ENCODE results near the gene NKTR.

Gene NKTR

DNA sequence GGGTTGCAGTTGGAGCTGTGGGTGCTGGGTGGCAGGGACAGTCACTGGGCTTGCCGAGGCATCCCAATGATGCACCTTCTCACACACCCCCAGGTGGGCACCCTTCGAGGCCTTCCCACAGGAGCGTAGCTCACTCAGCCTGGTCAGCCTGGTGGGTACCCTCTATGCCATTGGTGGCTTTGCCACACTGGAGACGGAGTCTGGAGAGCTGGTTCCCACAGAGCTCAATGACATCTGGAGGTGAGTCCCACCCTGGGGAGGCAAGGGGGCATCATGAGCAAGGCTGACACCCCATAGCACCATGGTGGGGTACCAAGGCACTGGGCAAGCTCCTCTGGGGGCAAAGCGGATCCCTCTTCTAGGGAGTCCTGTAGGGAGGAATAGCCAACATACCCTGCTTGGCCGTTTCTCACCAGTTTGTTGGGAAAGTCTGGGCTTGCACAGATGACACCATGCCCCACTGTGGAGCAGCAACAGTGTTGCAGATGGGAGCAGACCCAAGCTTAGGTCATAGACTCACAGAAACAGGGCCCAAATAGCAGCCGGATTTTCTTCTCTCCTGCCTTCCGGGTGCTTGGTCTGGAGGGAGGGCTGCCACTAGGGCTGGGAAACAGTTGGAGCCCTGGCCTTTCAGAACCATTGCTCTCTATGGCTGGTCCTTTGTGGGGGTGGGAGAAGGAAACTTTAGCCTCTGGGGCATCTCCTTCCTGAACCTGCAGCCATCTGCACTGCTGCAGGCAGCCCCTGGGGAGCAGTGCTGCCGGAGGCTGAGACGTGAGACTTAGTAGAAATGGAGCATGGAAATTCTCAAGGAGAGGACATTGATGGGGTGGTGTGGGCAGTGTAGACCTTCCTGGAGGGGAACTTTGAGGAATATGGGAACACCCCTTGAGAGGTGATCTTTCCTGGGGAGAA lies 90.5 kb downstream of the NKTR start:
- H3K4me1 ChIP-seq (ENCODE audit: control insufficient read depth, insufficient read depth, low read length, unreplicated experiment): no peaks in the 10 kb centered on the region
- no peaks in the 10 kb centered on the region for H3K36me3 ChIP-seq (ENCODE audit: insufficient read depth, low read length)
- no peak overlapping the region for H3K27ac ChIP-seq (ENCODE audit: low read depth, low read length)
- H2AFZ ChIP-seq (ENCODE audit: low read length, unreplicated experiment): no peak overlapping the region
- no peaks in the 10 kb centered on the region for H3K79me2 ChIP-seq (ENCODE audit: control insufficient read depth, insufficient read depth, low read length, unreplicated experiment)
- H3K27me3 ChIP-seq (ENCODE audit: insufficient read depth, low read length): peaks cover 26% of the 10 kb centered on the region
- no peak overlapping the region for H3K4me3 ChIP-seq (ENCODE audit: low read depth, low read length)

DNA sequence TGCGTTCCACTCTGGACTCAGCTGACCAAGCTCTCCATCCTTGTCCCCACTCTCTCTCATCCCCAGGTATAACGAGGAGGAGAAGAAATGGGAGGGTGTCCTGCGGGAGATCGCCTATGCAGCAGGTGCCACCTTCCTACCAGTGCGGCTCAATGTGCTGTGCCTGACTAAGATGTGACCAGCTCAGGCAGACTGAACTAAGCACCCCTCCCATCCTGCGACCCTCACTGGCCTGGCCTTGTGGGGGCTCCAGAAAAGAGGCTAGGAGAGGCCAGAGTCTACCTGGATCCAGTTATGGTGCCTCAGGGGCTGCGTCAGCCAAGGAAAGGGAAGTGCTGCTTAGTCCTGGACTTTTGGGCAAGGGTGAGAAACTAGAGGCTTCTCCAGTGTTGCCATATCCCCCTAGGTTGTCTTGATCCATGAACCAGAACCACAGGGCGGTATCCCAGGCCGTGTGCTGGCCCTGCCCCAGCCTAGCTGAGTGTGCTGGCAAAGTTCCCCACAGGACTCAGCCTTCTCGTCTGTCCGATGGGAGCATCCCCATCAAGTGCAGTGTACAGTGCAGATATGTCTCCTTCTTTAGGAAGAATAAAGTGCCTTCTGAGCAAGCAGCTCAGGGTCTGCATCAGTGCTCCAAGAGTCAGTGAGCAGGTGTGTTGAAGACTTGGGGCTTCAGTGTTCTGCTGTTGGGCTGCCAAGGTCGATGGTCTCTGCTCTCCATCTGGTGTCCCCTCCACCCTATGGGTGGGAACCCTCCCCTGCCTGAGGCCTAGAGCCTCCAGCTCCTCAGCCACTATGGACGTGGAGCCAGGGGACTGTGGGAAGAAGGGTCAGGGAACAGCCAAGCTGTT lies 91.6 kb downstream of the NKTR start:
- Histone ChIP-seq H3K79me2 (ENCODE audit: control insufficient read depth, insufficient read depth, low read length, unreplicated experiment) (no peaks in the 10 kb centered on the region), H3K4me1 (ENCODE audit: control insufficient read depth, insufficient read depth, low read length, unreplicated experiment) (no peaks in the 10 kb centered on the region), H3K4me3 (ENCODE audit: low read depth, low read length) (no peak overlapping the region), H3K27me3 (ENCODE audit: insufficient read depth, low read length) (peaks cover 24% of the 10 kb centered on the region), H3K27ac (ENCODE audit: low read depth, low read length) (no peak overlapping the region), H3K36me3 (ENCODE audit: insufficient read depth, low read length) (no peaks in the 10 kb centered on the region), H2AFZ (ENCODE audit: low read length, unreplicated experiment) (no peak overlapping the region)

DNA sequence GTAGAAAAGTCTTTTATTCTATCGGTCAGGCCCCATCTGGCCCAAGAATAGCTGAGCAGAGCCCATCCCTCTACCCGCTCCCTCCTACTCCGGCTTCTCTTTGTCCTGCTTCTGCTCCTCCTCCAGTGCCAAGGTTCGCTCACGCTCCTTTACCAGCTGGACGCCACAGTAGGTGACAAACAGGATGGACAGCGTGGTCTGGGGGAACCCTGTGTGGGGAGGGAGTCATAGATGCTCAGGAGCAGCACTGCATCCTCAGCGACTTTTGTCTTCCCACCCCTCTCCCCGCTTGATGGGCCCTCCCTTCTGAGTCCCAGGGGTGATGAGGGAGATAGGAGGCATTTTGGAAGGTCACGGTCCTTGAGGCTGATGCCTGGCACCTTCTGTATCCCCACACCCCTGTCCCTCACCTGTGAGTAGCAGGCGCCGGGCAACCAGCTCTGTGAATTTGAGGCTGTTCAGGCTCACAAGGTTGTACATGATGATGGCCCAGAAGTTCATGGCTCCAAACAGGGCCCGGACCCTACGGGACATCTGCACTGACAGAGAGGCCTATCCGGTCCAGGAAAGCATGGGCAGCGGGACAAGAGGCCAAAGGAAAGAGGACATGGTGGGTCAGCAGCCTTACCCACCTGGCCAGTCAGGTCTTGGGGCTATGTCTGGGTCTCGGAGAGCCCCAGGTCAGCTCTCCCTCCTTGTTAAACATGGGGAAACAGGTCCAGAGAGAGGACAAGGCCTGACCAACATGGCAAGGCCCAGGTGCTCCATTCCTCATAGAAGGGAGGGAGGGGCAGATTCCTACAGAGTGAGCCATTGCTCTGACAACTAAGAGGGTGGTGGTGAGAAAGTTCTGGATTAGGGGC lies 92.4 kb downstream of the NKTR start:
- Histone ChIP-seq H3K36me3 (ENCODE audit: insufficient read depth, low read length) (no peaks in the 10 kb centered on the region), H3K27me3 (ENCODE audit: insufficient read depth, low read length) (peaks cover 23% of the 10 kb centered on the region), H3K79me2 (ENCODE audit: control insufficient read depth, insufficient read depth, low read length, unreplicated experiment) (no peaks in the 10 kb centered on the region), H2AFZ (ENCODE audit: low read length, unreplicated experiment) (no peak overlapping the region), H3K4me3 (ENCODE audit: low read depth, low read length) (no peak overlapping the region), H3K4me1 (ENCODE audit: control insufficient read depth, insufficient read depth, low read length, unreplicated experiment) (no peaks in the 10 kb centered on the region), H3K27ac (ENCODE audit: low read depth, low read length) (no peak overlapping the region)

DNA sequence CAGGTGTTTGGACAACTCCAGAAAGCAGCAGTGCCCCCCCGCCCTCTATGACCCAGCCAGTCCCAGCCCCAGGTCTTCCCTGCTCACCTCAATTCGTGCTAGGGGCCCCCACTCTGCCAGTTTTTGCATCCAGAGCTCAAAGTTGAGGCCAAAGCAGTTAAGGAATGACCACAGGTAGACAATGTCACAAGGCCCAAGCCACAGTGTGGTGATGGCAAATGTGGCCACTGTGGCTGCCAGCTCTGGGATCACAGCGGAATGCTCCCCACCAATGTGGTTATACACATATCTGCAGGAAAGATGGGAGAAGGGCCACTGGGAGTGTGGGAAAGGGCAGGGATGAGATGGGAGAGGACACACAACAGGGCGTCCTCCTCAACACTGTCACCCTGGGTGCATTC lies 93.0 kb downstream of the NKTR start:
- Histone ChIP-seq H3K79me2 (ENCODE audit: control insufficient read depth, insufficient read depth, low read length, unreplicated experiment) (no peaks in the 10 kb centered on the region), H3K27me3 (ENCODE audit: insufficient read depth, low read length) (peaks cover 23% of the 10 kb centered on the region)

DNA sequence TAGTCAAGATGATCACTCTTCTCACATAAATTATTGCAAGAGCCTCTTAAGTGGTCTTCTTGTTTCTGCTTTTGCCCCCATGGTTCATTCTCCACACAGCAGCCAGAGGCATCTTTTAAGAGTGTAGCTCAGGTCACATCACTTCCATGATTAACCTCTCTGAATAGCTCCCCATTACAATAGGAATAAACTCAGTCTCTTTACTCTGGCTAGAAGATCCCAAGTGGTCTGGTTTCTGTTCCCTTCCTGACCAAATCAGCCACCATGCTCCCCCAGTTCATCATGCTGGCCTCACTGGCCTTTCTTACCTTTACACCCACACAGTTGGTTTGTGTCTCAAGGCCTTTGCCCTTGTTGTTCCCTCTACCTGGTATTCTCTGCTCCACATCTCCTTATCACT lies 93.9 kb downstream of the NKTR start:
- no peak overlapping the region for H3K27ac ChIP-seq (ENCODE audit: low read depth, low read length)
- H2AFZ ChIP-seq (ENCODE audit: low read length, unreplicated experiment): no peak overlapping the region
- H3K27me3 ChIP-seq (ENCODE audit: insufficient read depth, low read length): peaks cover 23% of the 10 kb centered on the region
- H3K36me3 ChIP-seq (ENCODE audit: insufficient read depth, low read length): no peaks in the 10 kb centered on the region
- no peaks in the 10 kb centered on the region for H3K79me2 ChIP-seq (ENCODE audit: control insufficient read depth, insufficient read depth, low read length, unreplicated experiment)
- H3K4me3 ChIP-seq (ENCODE audit: low read depth, low read length): no peak overlapping the region
- H3K4me1 ChIP-seq (ENCODE audit: control insufficient read depth, insufficient read depth, low read length, unreplicated experiment): no peaks in the 10 kb centered on the region

More for the DNA sequence above, 93.0 kb downstream of the NKTR start:
- Histone ChIP-seq H2AFZ (ENCODE audit: low read length, unreplicated experiment) (no peak overlapping the region), H3K36me3 (ENCODE audit: insufficient read depth, low read length) (no peaks in the 10 kb centered on the region), H3K27ac (ENCODE audit: low read depth, low read length) (no peak overlapping the region), H3K4me3 (ENCODE audit: low read depth, low read length) (no peak overlapping the region), H3K4me1 (ENCODE audit: control insufficient read depth, insufficient read depth, low read length, unreplicated experiment) (no peaks in the 10 kb centered on the region)

DNA sequence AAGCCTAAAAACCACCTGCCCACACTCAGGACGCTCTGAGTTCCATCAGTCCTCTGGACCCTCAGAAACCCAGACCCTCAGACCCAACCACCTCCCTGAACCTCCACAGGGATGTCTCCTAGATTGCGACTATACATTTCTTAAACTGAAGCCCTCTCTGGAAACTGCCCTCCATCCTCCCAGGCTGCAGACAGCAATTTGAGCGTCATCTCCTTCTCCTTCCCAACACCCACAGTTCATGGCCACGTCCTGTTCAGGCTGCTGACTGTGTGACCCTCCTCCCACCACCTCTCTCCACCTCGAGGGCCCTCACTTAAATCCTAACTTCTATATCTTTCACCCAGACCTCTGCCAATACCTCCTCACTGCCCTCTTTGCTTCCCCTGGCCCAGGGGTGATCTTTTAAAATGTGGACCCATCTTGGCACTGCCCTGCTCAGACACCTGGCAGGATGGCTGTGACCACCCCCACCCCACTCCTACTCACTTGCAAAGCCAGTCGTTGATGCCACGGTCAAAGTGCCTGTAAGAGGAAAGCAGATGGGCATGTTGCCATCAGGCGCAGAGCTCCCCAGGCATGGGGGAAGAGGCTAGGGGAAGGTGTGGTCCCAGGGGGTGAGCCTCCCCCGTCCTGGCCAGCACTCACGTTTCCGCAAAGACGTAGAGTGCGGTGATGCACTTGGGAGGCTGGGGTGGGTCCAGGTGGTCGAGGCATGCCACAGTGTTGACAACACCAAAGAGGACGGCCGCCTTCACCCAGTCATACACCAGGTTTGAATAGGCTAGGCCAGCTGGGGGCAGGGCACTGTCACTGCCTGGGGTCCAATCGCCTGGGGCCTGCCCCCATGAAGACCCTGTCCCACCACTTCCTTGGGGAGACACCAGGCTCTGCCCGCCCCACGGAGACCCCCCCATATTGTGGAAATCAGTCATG lies 96.1 kb downstream of the NKTR start:
- H3K4me1 ChIP-seq (ENCODE audit: control insufficient read depth, insufficient read depth, low read length, unreplicated experiment): no peaks in the 10 kb centered on the region
- no peaks in the 10 kb centered on the region for H3K79me2 ChIP-seq (ENCODE audit: control insufficient read depth, insufficient read depth, low read length, unreplicated experiment)
- H3K4me3 ChIP-seq (ENCODE audit: low read depth, low read length): no peak overlapping the region
- H2AFZ ChIP-seq (ENCODE audit: low read length, unreplicated experiment): no peak overlapping the region
- H3K27me3 ChIP-seq (ENCODE audit: insufficient read depth, low read length): peaks cover 19% of the 10 kb centered on the region
- no peak overlapping the region for H3K27ac ChIP-seq (ENCODE audit: low read depth, low read length)
- no peaks in the 10 kb centered on the region for H3K36me3 ChIP-seq (ENCODE audit: insufficient read depth, low read length)

DNA sequence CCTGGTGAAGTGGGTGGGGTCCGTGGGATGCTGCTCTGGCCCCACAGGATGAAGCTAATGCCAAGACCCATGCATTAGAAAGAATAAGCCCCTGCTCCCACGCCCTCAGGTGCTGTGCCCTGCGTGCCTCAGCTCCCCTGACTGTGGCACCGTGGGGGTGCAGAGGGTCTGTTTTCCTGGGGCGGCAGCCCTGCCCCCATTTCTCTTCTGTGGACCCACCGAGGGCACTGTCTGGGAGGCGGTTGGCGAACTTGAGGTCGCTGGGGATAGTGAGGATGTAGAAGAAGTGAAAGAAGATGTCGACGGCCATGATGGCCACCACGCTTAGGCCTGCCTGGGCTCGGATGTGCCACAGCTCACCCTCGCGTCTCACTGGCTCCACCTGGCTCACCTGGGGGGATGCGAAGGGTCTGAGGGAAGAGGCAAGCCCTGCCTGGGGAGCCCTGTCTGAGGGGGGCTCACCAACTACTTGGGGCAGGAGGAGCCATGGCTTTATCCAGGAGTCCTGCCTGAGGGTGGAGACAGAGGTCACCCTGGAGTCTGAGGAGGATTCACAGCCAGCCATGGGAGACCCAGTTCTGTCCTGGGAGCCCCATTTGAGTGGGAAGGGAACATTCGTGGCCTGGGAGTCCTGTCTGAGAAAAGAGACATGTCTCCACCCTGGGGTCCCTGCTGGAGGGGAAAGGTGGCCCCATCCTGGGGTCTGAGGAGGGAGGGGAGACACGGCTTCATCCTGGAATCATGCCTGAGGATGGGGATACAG lies 97.0 kb downstream of the NKTR start:
- no peaks in the 10 kb centered on the region for H3K79me2 ChIP-seq (ENCODE audit: control insufficient read depth, insufficient read depth, low read length, unreplicated experiment)
- no peak overlapping the region for H3K27ac ChIP-seq (ENCODE audit: low read depth, low read length)
- no peaks in the 10 kb centered on the region for H3K4me1 ChIP-seq (ENCODE audit: control insufficient read depth, insufficient read depth, low read length, unreplicated experiment)
- no peak overlapping the region for H2AFZ ChIP-seq (ENCODE audit: low read length, unreplicated experiment)
- H3K36me3 ChIP-seq (ENCODE audit: insufficient read depth, low read length): no peaks in the 10 kb centered on the region
- H3K4me3 ChIP-seq (ENCODE audit: low read depth, low read length): no peak overlapping the region
- H3K27me3 ChIP-seq (ENCODE audit: insufficient read depth, low read length): peaks cover 13% of the 10 kb centered on the region

All from ACC112 (cell line).